Amygdala (tissue), 56 donors: ENCODE data around the gene SGPP1.
"Not testable (repeated sequence)": the region's sequence is repeated elsewhere in the genome, so short reads cannot be mapped to it uniquely, and the experiment has no call there.

Source experiments
- DNase-seq, 56 donors: peaks; one replicate each; lab custom pipeline; 2025; lab: John Stamatoyannopoulos, UW

The SGPP1 gene

GRCh38 chr14:63727736-63728728, at the start of gene SGPP1:
SGPP1 (minus strand) TSS chr14:63728065; CDS start chr14:63727944, 121 bp downstream.
- peak in 51 of 56 donors; percentile 18 to 87 (median 61) for DNase-seq

GRCh38 chr14:63777024-63777423, 49.2 kb upstream of the SGPP1 start:
- DNase-seq, result no peak

GRCh38 chr14:63773504-63773903, 45.6 kb upstream of the SGPP1 start:
- DNase-seq, result no peak

GRCh38 chr14:63770187-63770807, 42.4 kb upstream of the SGPP1 start:
- DNase-seq, result peak in 18 of 56 donors; percentile 1 to 69 (median 8)

GRCh38 chr14:63766611-63767010, 38.7 kb upstream of the SGPP1 start:
- no peak for DNase-seq

GRCh38 chr14:63764620-63765139, 36.8 kb upstream of the SGPP1 start:
- no peak for DNase-seq

- DNase-seq, result no peak
These were observed 36.2 kb upstream of the SGPP1 start for GRCh38 chr14:63764103-63764502.

- DNase-seq, result no peak
These were observed 33.7 kb upstream of the SGPP1 start for GRCh38 chr14:63761351-63762117.

- DNase-seq, result no peak
These were observed 32.1 kb upstream of the SGPP1 start for GRCh38 chr14:63760014-63760413.

GRCh38 chr14:63759456-63759855, 31.6 kb upstream of the SGPP1 start:
- DNase-seq, result no peak

GRCh38 chr14:63757211-63757610, 29.3 kb upstream of the SGPP1 start:
- no peak for DNase-seq

GRCh38 chr14:63752449-63753169, 24.7 kb upstream of the SGPP1 start:
- DNase-seq, result peak in 1 of 56 donors; percentile 12

GRCh38 chr14:63751076-63751475, 23.2 kb upstream of the SGPP1 start:
- not testable (repeated sequence) for DNase-seq

- DNase-seq, result no peak
These were observed 20.0 kb upstream of the SGPP1 start for GRCh38 chr14:63747846-63748245.

- peak in 1 of 56 donors; percentile 21 for DNase-seq
These were observed 18.1 kb upstream of the SGPP1 start for GRCh38 chr14:63745858-63746425.

- DNase-seq, result no peak
These were observed 17.4 kb upstream of the SGPP1 start for GRCh38 chr14:63745272-63745671.

GRCh38 chr14:63737582-63738006, 9.7 kb upstream of the SGPP1 start:
- DNase-seq, result no peak

- DNase-seq, result no peak
These were observed 7.9 kb upstream of the SGPP1 start for GRCh38 chr14:63735720-63736119.

- no peak for DNase-seq
These were observed 2.8 kb upstream of the SGPP1 start for GRCh38 chr14:63730659-63731058.
